Measurements from ENCODE around the gene ADCK2. TPM values are rescaled to one million over a fixed set of nuclear protein-coding genes. Genes with fewer than 3 reads are reported as not detected.
"Not testable (repeated sequence)": the region's sequence is repeated elsewhere in the genome, so short reads cannot be mapped to it uniquely, and the experiment has no call there.

ADCK2 gene
- polyA plus RNA-seq, 1 donor = 22.2 TPM

GRCh38 chr7:140743255-140743654 lies 70.5 kb downstream of the ADCK2 start:
- DNase-seq = not testable (repeated sequence)

- no peak for DNase-seq
Observed at GRCh38 chr7:140744005-140744404, 71.3 kb downstream of the ADCK2 start.

Other genes starting within 250 kb of the ADCK2 start
- gene MKRN1, start 193.4 kb upstream of the ADCK2 start, polyA plus RNA-seq (ENCODE audit: insufficient read length) = 128 TPM
- 35.5 TPM for gene DENND2A, start 32.1 kb upstream of the ADCK2 start, polyA plus RNA-seq (ENCODE audit: insufficient read length)
- gene NDUFB2, start 23.8 kb downstream of the ADCK2 start, polyA plus RNA-seq (ENCODE audit: insufficient read length) = 164 TPM

All from left kidney (tissue), 2 donors.